ENCODE results near the gene ST6GALNAC3.

Gene ST6GALNAC3

DNA sequence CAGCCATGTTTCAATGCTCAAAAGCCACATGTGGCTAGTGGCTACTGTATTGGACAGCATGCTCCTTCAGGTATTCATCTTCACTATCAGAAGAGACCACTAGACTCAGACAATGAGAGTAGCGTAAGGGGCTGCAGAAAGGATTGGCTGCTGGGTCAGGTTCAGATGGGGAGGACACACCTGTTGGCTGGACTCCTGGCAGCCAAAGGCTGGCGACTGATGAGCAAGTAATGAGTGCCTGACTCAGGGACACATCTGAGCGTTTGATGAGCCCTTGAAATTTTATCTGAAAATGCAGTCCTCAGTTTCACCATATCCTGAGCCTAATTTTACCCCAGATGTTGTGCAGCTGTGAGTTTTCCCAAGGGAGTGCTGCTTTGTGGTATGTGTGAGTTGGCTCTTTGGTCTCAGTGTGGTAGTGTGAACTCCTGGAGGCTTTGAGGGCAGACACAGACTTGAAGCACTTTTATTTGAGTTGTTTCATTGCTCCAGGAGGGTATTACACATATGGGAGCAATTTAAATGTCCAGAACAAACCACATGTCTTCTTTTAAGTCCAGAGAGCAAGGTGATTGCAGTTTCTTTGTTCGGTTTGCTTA lies 9.6 kb downstream of the ST6GALNAC3 start:
- no peak overlapping the region for H3K27ac ChIP-seq
- TF ChIP-seq, protein P1, sequence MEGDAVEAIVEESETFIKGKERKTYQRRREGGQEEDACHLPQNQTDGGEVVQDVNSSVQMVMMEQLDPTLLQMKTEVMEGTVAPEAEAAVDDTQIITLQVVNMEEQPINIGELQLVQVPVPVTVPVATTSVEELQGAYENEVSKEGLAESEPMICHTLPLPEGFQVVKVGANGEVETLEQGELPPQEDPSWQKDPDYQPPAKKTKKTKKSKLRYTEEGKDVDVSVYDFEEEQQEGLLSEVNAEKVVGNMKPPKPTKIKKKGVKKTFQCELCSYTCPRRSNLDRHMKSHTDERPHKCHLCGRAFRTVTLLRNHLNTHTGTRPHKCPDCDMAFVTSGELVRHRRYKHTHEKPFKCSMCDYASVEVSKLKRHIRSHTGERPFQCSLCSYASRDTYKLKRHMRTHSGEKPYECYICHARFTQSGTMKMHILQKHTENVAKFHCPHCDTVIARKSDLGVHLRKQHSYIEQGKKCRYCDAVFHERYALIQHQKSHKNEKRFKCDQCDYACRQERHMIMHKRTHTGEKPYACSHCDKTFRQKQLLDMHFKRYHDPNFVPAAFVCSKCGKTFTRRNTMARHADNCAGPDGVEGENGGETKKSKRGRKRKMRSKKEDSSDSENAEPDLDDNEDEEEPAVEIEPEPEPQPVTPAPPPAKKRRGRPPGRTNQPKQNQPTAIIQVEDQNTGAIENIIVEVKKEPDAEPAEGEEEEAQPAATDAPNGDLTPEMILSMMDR (conservative IDR thresholded peaks at IDR 0.05) = no peak

DNA sequence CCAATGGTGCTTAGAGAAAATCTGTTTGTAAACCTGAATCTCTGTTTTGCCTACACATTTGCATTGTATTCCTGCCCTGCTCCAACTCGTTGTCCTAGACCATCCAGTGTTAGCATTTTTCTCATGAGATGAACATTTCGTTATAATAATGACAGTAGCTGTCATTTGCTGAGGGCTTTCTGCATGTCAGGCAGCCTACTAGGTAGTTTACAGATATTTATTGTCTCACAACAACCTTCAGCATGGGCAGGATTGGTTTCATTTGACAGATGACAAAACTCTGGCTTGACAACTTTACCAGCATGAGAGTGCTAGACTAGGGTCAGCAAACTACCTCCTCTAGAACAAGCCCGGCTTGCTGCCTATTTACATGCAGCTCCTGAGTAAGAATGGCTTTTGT lies 10.1 kb downstream of the ST6GALNAC3 start:
- no peak overlapping the region for H3K27ac ChIP-seq
- TF ChIP-seq, protein P1 (conservative IDR thresholded peaks at IDR 0.05) = no peak

DNA sequence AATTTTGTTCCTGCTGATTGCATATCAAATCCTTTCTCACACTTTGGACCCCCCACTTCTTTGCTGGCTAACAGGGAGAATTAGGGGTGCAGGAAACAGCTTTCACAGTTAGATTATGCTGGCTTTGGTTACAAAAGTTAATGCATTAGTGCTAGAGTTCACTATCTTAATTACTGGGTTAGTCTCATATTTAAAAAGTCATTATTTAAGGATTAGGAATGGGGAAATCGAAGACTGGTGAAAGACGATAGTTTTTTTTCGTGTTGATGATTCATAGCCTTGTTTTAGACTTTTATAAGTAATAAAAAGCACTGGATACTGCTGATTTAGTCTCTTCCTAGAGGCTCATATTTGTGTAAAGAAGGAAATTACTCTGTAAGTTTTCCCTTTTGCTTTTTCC lies 11.6 kb downstream of the ST6GALNAC3 start:
- no peak overlapping the region for H3K27ac ChIP-seq
- TF ChIP-seq, protein P1 (conservative IDR thresholded peaks at IDR 0.05) = no peak

- H3K27ac ChIP-seq = no peak overlapping the region
Observed at GRCh38 chr1:76086597-76086996, 12.1 kb downstream of the ST6GALNAC3 start.

DNA sequence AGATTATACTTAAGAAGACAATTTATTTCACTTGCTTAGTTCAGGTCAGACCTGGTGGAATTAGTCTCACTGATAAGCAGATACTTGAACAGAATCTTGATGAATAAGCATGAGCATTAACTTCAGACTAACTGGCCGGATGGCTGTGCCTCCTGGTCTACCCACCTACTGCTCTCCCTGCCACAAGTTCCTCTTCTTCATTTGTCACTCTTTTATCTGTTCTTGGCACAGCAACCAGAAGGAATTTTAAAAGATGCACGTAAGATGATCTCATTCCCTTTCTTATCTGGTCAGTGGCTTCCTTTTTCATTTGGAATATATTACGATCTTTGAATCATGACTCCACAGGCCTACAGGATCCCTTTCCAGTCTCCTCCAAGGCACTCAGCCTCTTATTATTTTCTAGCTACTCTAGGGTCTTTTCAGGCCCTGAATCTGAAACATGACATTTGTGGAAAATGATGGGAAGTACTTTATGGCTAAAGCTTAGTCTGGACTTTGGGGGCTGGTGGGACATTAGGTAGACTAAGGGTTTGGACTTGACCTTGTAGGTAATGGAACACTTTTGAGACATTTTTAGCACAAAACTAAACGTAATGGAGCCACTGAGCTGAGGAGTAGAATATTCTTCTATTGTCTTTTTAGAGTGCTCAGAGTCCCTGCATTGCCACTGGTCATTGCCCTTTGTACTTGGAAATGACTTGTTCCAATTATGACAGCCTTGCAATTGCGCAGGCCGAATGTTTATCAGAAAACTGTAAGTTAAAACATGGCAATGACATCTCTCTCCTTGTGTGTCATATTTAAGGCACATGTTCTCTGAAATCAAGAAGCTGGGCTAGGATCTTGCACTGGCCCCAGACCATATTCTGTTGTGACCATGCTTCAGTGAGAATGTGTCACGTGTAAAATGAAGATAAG lies 16.0 kb downstream of the ST6GALNAC3 start:
- TF ChIP-seq, protein P1 (conservative IDR thresholded peaks at IDR 0.05) = no peak
- H3K27ac ChIP-seq = no peak overlapping the region

More at GRCh38 chr1:76086597-76086996, 12.1 kb downstream of the ST6GALNAC3 start:
- TF ChIP-seq, protein P1 (conservative IDR thresholded peaks at IDR 0.05) = no peak

GRCh38 chr1:76092812-76093211 lies 18.3 kb downstream of the ST6GALNAC3 start:
- no peak overlapping the region for H3K27ac ChIP-seq
- TF ChIP-seq, protein P1 (conservative IDR thresholded peaks at IDR 0.05) = no peak

GRCh38 chr1:76093522-76094312 lies 19.2 kb downstream of the ST6GALNAC3 start:
- H3K27ac ChIP-seq = no peak overlapping the region
- TF ChIP-seq, protein P1 (conservative IDR thresholded peaks at IDR 0.05) = no peak

Measured in VCaP (cell line).